ENCODE results near the gene AUTS2. TPM values are rescaled to one million over a fixed set of nuclear protein-coding genes. Genes with fewer than 3 reads are reported as not detected.

The AUTS2 gene
- total RNA-seq, 2 donors from 2014 or later: 8.6 TPM

DNA sequence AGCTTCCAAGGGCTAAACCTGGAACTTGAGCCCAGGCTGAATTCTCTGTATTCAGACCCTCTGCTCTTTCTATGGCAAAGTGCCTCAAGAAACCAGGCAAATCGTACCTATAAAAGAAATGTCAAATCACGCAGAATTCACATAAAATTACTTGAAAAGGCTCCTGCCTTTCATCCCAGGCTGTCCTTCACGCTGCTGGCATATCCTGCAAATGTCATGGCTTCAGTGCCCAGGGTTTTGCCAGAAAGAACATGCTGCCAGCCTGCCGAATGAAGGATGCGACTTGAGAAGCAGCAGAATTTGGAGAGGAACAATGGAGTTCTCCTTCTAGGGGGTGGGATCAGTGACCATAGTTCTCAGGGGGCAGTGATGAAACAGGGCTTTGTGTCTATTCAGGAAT, 931.2 kb downstream of the AUTS2 start:
- H3K27me3 ChIP-seq: no peaks in the 10 kb centered on the region
- H3K27ac ChIP-seq: no peak overlapping the region
- TF ChIP-seq, protein P1, sequence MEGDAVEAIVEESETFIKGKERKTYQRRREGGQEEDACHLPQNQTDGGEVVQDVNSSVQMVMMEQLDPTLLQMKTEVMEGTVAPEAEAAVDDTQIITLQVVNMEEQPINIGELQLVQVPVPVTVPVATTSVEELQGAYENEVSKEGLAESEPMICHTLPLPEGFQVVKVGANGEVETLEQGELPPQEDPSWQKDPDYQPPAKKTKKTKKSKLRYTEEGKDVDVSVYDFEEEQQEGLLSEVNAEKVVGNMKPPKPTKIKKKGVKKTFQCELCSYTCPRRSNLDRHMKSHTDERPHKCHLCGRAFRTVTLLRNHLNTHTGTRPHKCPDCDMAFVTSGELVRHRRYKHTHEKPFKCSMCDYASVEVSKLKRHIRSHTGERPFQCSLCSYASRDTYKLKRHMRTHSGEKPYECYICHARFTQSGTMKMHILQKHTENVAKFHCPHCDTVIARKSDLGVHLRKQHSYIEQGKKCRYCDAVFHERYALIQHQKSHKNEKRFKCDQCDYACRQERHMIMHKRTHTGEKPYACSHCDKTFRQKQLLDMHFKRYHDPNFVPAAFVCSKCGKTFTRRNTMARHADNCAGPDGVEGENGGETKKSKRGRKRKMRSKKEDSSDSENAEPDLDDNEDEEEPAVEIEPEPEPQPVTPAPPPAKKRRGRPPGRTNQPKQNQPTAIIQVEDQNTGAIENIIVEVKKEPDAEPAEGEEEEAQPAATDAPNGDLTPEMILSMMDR (IDR thresholded peaks at IDR 0.05): no peak
- H3K4me3 ChIP-seq: no peak overlapping the region
- no peaks in the 10 kb centered on the region for H3K4me1 ChIP-seq
- no peaks in the 10 kb centered on the region for H3K9me3 ChIP-seq
- DNase-seq (ENCODE audit: low spot score): no peak
- H3K36me3 ChIP-seq: no peaks in the 10 kb centered on the region

DNA sequence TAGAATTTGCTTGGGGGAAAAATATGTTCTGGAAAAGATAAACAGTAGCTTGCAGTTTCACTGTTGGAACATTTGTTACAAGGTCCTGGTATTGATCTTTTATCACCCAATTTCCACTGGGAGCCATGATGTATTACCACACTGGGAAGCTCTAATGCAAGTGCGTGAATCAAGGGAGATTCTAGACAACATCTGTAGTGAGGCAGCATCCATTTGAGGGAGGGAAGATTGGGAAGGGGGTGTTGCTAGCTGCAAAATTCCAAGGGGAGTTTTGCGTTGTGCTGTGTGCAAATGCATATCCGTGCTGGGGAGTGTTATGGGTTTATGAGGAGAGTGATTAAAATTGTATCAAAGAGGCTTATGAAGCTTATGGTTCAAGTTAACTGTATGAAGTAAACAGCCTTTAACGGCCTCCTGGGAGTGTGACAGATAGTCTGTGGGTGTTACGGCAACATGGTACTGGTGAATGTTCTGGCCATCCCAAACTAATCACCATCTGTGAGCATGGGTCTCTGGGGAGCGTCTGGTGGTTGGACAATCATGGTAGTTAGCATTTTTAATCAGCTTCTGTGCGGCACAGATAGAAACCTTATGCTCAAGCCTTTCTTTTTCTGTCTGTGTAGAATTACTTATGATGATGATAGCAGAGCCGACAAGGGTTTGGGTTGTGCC, 931.8 kb downstream of the AUTS2 start:
- H3K4me3 ChIP-seq: no peak overlapping the region
- no peak overlapping the region for H3K27ac ChIP-seq
- H3K9me3 ChIP-seq: no peaks in the 10 kb centered on the region
- TF ChIP-seq, protein P1 (IDR thresholded peaks at IDR 0.05): no peak
- no peak for DNase-seq (ENCODE audit: low spot score)
- no peaks in the 10 kb centered on the region for H3K36me3 ChIP-seq
- no peaks in the 10 kb centered on the region for H3K27me3 ChIP-seq
- H3K4me1 ChIP-seq: no peaks in the 10 kb centered on the region

DNA sequence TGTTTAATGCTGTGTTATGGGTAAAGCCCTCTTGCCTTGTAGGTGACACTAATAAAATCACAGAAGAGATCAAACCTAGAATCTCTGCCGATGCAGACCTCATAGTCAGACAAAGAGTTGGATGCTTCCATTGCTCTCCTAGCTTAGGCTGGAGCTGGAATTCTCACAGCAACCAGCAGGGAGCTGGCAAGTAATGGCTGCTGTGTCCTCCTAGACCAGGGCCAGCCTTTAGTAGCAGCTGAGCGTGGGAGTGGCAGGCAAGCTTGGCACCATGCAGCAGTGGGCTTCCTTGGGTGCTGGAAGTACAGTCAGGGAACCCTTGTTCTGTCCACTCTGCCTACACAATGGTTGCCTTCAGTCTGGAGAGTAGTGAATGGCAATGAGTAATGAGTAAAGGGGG, 935.3 kb downstream of the AUTS2 start:
- no peaks in the 10 kb centered on the region for H3K27me3 ChIP-seq
- TF ChIP-seq, protein P1 (IDR thresholded peaks at IDR 0.05): no peak
- no peak overlapping the region for H3K27ac ChIP-seq
- DNase-seq (ENCODE audit: low spot score): no peak
- H3K9me3 ChIP-seq: no peaks in the 10 kb centered on the region
- H3K36me3 ChIP-seq: no peaks in the 10 kb centered on the region
- H3K4me3 ChIP-seq: no peak overlapping the region
- no peaks in the 10 kb centered on the region for H3K4me1 ChIP-seq

DNA sequence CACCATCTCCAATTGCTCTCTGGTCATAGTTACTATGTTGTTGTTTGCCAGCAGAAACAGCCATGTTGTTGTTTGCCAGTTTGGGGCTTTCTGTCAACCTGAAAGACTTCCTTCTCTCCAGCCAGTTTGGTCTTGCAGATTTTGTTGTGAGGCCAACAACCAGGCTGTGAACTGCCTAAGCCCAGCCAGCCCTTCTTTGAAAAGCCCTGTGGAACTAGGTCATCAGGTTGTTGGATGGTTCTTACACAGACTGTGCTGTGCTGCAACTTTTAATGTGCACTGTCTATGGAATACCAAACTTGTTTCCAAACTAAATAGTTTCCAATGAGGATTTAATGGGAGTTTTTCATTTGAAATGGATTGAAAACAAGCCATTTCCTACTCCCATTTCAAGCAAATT, 940.9 kb downstream of the AUTS2 start:
- no peaks in the 10 kb centered on the region for H3K27me3 ChIP-seq
- H3K4me1 ChIP-seq: peaks cover 0 to 10% of the 10 kb centered on the region in 2 donors
- no peak for DNase-seq (ENCODE audit: low spot score)
- no peaks in the 10 kb centered on the region for H3K36me3 ChIP-seq
- TF ChIP-seq, protein P1 (IDR thresholded peaks at IDR 0.05): no peak
- no peak overlapping the region for H3K27ac ChIP-seq
- H3K4me3 ChIP-seq: no peak overlapping the region
- H3K9me3 ChIP-seq: no peaks in the 10 kb centered on the region

DNA sequence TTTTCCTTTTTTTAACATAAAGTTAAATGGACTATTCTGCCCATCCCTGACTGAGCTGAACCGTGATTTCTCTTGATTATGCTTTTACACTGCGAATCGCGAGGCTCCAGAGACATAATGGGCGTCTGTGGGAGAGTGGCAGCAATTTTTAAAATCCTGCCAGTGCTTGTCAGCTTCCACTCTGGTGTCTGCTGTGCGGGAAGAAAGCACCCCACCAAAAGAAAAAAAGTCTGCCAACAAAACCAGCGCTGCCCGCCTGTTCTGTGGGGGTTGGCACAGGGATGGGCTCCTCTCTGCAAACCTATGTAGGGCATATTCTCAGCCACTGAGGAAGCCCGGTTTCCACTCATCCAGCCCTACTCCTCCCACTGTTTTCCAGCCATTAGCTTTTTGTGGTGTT, 941.3 kb downstream of the AUTS2 start:
- Histone ChIP-seq H3K27me3 (no peaks in the 10 kb centered on the region), H3K4me1 (peaks cover 0 to 10% of the 10 kb centered on the region in 2 donors), H3K36me3 (no peaks in the 10 kb centered on the region), H3K4me3 (no peak overlapping the region), H3K27ac (no peak overlapping the region), H3K9me3 (no peaks in the 10 kb centered on the region)
- no peak for DNase-seq (ENCODE audit: low spot score)
- TF ChIP-seq, protein P1 (IDR thresholded peaks at IDR 0.05): no peak

DNA sequence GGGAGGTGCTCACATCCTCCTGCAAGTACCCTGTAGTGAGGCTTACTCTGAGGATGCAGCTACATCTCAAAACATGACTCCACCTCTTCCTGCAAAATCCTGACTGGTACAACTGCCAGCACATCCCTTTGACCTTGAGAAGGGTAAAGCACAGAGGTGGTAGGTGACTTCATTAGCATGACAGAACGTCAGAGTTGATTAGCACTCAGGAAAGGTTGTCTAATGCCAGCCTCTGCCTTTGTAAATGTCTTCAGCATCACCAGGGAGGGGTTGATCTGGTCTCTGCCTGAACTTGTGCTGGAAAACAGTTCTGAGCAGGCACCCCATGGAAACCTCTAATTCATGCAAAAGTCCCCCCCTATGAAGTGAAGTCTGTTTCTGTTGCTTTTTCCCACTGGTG, 942.4 kb downstream of the AUTS2 start:
- no peak overlapping the region for H3K27ac ChIP-seq
- H3K9me3 ChIP-seq: no peaks in the 10 kb centered on the region
- no peaks in the 10 kb centered on the region for H3K36me3 ChIP-seq
- TF ChIP-seq, protein P1 (IDR thresholded peaks at IDR 0.05): no peak
- peaks cover 0 to 10% of the 10 kb centered on the region in 2 donors for H3K4me1 ChIP-seq
- no peak overlapping the region for H3K4me3 ChIP-seq
- no peaks in the 10 kb centered on the region for H3K27me3 ChIP-seq
- DNase-seq (ENCODE audit: low spot score): no peak

Data from right atrium auricular region (tissue), 2 donors.